GM18505 (cell line): ENCODE measurements around the gene LPIN1.

Source experiments
- ATAC-seq: cut with Tn5 transposase; IDR thresholded peaks from one replicate; pipeline ENCODE4 v1.9.1; 2021; ENCODE audit not compliant: unreplicated experiment
- POLR2A ChIP-seq: IDR thresholded peaks from 4 replicates; pipeline ENCODE4 v1.6.1; 2011; ENCODE audit warnings: borderline replicate concordance; ENCODE audit not compliant: insufficient read depth, insufficient read length; ENCODE audit errors: extremely low read depth

Gene LPIN1

DNA sequence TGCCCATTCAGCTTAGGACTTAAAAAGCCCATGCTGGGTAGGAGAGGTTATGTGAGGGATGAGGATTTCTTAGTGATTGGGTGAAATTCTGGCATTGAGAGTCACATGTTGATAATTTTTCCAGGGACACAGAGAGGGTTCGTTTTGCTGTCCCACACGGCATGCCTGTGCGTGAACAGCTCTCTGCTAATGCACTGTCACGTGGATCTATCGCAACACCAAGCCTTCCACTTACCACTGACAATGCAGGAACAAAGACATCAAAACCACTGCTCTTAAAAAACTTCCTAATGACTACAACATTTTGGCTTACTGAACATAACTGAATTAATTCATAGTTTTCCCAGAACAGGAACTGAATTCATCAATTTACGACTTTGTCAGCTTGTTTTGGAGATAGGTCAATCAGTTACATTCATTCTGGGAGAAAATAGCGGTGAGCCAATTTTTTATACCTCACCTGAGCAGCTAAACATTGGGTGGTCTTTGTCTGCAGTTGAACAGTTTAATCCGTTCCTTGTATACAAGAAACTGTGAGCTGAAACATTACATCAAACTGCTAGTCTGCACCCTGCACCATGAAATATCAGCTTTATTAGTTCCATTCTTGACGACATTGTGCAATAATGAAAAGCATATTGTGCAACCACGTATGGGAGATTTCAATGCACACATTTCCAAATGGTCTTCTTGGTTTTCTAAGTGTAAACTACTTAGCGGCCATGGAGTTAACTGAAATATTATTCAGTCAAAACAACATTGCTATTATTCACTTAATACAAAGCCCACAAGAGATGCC, 127.1 kb downstream of the LPIN1 start:
- TF ChIP-seq POLR2A, result no peak
- no peak for ATAC-seq

DNA sequence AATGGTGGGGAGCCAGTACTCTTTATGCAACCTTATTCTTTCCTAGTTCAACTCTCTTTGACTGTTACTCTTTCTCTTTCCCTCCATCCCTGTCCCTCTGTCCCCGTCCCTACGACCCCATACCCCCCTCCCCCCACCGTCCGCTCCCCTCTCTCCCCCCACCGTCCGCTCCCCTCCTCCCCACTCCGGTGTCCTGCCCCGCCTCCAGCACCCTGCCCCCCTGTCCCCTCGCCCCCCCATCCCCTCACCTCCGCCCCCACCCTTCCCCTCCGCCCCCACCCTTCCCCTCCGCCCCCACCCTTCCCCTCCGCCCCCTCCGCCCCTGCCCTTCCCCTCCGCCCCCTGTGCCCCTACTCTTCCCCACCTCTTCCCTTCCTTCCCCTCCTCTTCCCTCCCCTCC, 128.4 kb downstream of the LPIN1 start:
- no peak for TF ChIP-seq POLR2A
- no peak for ATAC-seq

DNA sequence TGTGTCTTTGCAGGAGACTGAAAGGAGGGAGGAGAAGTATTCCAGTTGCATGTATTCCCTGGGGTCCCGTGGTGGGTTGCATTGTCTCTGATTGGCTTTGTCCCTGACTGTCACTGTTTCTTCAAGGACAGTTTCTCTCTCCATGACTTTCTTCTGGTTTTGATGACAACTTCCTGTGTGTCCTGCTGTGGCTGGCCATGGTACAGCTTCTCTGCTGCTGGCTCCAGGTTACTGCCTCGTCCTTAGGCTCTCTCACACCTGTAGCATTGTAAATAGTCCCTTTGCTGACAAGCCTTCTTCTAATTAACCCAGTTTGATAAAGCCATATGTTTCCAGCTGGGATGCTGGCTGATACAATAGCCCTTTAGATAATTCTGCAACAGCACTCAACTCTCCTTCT, 129.0 kb downstream of the LPIN1 start:
- TF ChIP-seq POLR2A, result no peak

DNA sequence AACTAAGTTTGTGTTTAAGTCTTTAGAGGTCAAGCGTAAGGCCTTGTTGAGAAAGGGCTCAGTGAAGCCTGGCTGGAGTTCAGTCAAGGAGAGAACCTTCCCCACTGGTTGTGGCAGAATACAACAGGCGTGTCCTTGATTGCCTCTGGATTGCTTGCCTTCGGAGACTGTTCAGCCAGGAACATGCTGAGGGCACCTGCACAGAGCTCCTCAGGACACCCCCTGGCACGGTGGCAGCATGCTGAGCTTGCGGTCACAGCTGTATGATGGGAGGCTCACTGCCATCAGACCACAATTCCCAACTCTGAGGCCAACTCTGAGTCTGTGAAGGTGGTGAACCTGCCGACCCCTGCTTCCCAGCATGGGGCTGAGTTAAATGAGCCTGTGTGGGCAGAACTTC, 130.0 kb downstream of the LPIN1 start:
- no peak for TF ChIP-seq POLR2A

More for the DNA sequence above, 129.0 kb downstream of the LPIN1 start:
- ATAC-seq, result no peak

DNA sequence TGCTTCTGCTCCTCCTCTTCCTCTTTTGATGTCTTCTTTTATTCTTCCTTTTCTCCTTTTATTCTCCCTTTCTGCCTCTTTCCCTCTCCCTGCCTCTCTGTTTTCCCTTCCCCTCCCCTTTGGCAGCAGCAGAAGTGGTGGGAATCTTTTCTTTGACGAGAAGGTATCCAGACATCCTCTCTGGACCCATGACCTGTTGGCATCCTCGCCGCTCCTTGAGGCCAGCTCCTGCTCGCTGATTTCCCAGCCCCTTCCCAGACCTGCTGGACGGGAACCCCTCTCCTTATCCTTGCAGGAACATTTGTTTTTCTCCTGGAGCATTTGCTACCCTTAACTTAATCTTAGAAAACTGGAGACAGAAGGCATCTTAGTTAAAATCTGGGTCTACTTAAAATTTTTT, 130.5 kb downstream of the LPIN1 start:
- no peak for ATAC-seq
- TF ChIP-seq POLR2A, result no peak

More for the DNA sequence above, 130.0 kb downstream of the LPIN1 start:
- ATAC-seq, result no peak
